CD4-positive, alpha-beta T cell treated with Interleukin-2 at 100 ng/mL for 4 hours (primary cell): ENCODE results near the gene DBI.
"Not testable (repeated sequence)": the region's sequence is repeated elsewhere in the genome, so short reads cannot be mapped to it uniquely, and the experiment has no call there.

Source experiments
- DNase-seq: peaks from one replicate; pipeline ENCODE4 v3.0.0-alpha.2; 2020; ENCODE audit warnings: low spot score

The DBI gene

GRCh38 chr2:119402106-119402505 lies 35.3 kb downstream of the DBI start:
- no peak for DNase-seq

GRCh38 chr2:119402645-119403560 lies 36.1 kb downstream of the DBI start:
- no peak for DNase-seq

- DNase-seq, result not testable (repeated sequence)
Observed at GRCh38 chr2:119403618-119404017, 36.8 kb downstream of the DBI start.

GRCh38 chr2:119405151-119405550 lies 38.4 kb downstream of the DBI start:
- no peak for DNase-seq

GRCh38 chr2:119407430-119408220 lies 40.8 kb downstream of the DBI start:
- peak; percentile 26 for DNase-seq

- DNase-seq, result no peak
Observed at GRCh38 chr2:119408221-119408619, 41.4 kb downstream of the DBI start.

- DNase-seq, result no peak
Observed at GRCh38 chr2:119409506-119409905, 42.7 kb downstream of the DBI start.

- DNase-seq, result no peak
Observed at GRCh38 chr2:119414894-119415293, 48.1 kb downstream of the DBI start.

GRCh38 chr2:119415630-119416029 lies 48.9 kb downstream of the DBI start:
- DNase-seq, result no peak

GRCh38 chr2:119416299-119416923 lies 49.6 kb downstream of the DBI start:
- no peak for DNase-seq

- DNase-seq, result no peak
Observed at GRCh38 chr2:119417908-119418307, 51.1 kb downstream of the DBI start.

- no peak for DNase-seq
Observed at GRCh38 chr2:119419065-119419464, 52.3 kb downstream of the DBI start.

- DNase-seq, result no peak
Observed at GRCh38 chr2:119419803-119420508, 53.2 kb downstream of the DBI start.

GRCh38 chr2:119421304-119421703 lies 54.5 kb downstream of the DBI start:
- DNase-seq, result no peak

GRCh38 chr2:119421741-119422140 lies 55.0 kb downstream of the DBI start:
- DNase-seq, result no peak
